Ramos (cell line): ENCODE measurements around the gene WNK2.

Experiments used
- in situ Hi-C: fragments of 300-500 bp; cut with MboI; formaldehyde crosslinking; loops from one replicate; pipeline ENCODE4 v1.14.3; 2022; ENCODE audit warnings: low sequenced_read_pairs; ENCODE audit not compliant: unreplicated experiment

Gene WNK2

DNA sequence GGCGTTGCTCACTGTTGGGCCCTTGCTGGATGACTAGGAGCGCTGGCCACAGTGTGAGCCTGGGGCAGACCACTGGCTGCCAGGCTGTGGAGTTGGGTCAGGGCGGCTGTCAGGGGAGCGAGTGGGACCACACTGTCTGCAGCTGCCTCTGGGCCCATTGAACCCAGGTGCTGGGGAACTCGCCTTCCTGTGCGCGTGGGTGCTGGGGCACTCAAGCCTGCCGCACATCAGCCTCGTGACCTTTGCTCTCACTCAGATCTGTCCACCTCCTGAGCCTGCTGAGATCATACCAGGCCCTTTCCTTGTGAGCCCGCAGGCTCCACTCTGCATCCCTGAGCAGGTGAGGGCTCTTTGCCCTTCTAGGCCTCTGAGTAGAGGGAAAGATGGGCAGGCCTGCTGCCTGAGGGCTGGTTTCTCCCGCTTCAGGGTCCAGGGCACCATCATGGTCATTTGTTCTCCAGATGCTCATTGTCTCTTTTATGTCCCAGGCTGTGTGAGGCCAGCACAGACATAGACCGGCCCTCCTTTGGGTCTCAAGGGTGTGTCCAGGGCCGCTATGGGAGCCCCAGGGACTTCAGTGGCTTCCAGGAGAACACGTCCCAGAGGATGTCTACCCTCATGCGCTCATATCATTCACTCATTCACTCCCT, 26.5 kb downstream of the WNK2 start:
- in situ Hi-C loops: no loop called here

DNA sequence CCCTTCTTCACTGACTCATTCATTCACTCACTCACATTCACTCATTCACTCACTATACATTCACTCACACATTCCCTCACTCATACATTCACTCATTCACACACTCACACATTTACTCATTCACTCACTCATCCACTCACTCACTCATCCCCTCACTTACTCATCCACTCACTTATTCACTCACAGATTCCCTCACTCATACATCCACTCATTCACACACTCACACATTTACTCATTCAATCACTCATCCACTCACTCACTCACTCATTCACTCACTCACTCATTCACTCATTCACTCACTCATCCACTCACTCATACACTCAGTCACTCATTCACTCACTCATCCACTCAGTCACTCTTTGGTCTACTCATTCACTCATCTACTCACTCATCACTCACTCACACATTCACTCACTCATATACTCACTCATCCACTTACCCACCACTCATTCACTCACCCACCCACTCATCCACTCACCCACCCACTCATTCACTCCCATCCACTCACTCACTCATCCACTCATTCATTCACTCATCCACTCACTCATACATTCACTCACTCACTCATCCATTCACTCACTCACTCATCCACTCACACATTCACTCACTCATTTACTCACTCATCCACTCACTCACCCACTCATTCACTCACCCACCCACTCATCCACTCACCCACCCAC, 27.2 kb downstream of the WNK2 start:
- in situ Hi-C loops: no loop called here

DNA sequence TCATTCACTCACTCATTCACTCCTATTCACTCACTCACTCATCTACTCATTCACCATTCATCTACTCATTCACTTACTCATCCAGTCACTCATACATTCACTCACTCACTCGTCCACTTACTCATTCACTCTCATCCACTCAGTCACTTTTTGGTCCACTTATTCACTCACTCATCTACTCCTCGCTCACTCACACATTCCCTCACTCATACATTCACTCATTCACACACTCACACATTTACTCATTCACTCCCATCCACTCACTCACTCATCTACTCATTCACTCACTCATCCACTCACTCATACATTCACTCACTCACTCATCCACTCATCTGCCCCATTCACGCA, 27.7 kb downstream of the WNK2 start:
- in situ Hi-C loops: no loop called here

DNA sequence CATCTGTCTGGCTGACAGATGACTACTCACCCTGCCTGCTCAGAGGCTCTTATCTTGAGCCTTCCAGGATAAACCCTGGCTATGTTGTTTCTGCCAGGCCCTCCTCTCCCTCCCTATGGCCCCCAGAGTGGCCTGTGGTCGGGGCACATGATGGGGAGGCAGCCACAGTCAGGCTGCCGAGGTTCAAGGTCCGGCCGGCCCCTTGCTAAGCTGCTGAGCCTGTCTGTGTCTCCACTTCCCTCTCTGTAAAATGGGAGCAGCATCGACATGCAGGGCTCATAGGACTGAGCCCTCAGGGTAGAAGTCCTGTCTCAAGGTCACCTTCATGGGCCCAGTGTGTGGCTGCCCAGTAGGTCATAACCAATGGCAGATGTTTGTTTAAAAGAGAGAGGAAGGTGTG, 28.5 kb downstream of the WNK2 start:
- in situ Hi-C loops: no loop called here

DNA sequence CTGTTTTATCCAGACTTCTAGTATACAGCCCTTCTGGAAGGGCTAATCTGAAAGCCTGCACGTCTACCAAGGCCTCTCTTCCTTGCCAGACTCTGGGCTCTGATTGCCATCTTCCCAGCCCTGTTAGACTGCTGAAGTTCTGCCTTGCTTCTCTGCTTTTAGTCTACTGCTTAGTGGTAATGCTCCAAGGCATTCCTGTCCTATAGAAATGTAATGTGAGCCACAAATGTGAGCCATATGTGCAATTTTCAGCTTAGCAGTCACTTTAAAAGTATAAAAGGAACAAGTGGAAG, 32.1 kb downstream of the WNK2 start:
- in situ Hi-C loops: no loop called here

DNA sequence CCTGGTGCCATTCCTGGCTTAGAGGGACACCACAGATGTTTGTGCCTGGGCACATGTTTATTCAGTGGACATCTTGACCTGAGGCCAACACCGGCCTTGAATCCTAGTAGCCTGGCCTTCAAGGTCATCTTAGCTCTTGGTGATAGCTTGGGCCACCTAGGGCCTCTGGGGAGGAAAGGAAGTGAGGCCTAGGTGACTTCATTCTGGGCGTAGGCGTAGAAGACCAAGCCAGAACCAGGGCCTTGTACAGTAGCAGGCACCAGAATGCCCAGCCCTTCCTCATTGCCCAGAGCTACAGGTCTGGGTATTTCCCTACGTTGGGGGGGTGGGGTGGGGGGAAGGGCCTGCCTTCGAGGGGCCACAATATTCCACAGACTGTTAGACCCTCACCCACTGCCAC, 33.8 kb downstream of the WNK2 start:
- in situ Hi-C loops: no loop called here

DNA sequence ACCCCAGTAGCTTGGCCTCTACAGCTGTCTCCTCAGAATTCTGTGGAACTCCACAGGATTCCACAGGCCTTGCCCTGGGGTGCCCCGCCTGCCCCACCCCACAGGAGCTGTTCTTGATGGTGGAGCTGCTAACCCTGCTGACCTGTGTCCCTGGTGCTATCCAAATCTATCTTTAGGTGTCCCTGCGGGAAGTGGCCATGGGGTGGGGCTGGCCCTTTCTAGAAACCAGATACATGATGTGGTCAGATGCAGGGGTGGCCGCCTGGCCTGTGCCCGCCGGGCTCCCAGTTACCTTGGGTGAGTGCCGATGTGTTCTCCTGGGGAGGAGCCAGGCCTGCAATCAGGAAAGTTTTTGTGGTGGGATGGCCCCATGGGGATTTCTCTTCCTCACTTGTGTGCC, 34.2 kb downstream of the WNK2 start:
- in situ Hi-C loops: no loop called here

DNA sequence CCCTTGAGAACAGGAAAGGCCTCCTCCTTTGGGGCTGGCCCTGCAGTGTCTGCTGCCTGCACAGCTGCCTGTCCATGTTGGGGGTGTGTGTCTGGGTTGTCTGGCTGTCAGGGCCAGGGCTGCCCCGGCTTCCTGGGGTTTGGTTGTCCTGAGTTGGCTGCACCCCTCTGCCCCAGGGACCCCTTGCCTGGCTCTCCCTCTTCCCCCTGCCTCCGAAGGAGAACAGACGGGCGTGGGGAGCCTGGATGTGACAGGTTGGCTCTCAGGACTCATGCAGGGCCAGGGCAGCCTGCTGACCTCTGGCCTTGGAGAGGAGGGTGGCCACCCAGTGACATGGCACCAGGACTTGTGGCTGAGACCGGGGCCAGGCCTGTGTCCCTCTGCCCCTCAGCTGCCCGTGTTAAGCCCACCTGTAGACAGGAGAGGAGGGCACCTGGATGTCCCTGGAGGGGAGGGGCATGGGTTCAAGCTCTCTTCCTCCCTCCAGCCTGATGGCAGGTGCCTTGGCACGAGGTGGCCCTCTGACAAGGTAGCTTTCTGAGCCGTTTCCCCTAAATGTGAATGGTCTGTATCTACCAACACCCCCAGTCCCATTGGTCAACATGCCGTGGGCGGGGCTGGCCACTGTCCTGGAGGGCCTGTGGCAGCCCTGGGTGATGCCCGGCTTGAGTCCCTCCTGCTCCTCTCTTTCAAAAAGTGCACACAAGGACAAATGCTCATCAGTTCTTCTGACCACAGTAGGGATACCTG, 34.9 kb downstream of the WNK2 start:
- in situ Hi-C loops: no loop called here

DNA sequence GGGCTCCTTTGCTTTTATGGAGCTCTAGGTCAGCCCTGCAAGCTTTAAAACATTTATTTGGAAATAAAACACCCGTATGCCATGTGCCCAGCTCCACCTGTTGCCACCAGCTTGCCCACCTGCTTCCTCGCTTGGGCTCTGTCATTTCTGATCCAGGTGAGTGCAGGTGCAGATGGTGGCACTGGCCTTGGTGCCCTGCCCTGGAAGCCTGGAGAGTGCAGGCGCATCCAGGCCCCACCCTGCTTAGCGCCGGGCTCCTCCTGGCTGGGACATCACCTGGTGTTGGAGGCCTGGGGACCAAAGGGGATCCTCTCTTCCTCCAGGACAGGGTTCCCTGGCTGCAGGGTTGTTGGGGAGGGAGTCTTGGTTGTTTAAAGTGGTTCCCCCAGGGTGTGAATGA, 35.8 kb downstream of the WNK2 start:
- in situ Hi-C loops: no loop called here

DNA sequence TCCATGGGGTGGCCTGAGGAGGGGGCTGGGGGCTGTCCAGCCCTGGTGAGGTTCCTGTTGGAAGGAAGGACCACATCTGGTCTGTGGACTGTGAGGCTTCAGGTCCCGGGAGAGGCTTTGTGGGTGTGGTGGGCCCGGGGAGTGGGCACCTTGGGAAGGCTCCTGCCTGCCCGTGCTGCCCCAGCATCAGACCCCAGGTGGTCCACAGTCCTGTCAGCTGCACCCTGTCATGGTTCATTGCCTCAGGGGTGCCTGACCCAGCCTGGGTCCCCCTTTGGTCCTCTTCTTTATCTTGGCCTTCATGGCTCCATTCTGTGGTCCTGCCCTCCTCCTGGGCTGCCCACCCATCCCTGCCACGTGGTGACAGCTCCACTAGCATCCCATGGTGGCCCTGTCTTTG, 36.7 kb downstream of the WNK2 start:
- in situ Hi-C loops: no loop called here

DNA sequence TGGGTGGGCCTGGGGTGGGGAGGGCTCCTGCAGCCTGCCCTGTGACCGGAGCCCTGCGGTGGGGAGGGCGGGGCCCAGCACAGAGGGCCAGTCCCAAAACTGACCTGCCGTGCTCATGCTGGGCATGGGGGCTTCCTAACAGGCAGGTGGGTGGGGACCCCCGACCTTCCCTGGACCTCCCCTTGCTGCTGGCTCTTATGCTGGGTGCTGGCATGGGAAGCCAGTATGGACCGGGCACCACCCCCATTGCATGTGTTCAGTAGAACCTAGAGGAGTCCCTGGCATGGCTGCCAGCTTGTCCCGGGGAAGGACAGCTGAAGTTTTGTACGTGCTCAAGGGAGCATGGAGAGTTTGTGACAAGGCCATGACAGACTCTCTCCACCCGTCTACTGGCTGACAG, 37.1 kb downstream of the WNK2 start:
- in situ Hi-C loops: no loop called here

DNA sequence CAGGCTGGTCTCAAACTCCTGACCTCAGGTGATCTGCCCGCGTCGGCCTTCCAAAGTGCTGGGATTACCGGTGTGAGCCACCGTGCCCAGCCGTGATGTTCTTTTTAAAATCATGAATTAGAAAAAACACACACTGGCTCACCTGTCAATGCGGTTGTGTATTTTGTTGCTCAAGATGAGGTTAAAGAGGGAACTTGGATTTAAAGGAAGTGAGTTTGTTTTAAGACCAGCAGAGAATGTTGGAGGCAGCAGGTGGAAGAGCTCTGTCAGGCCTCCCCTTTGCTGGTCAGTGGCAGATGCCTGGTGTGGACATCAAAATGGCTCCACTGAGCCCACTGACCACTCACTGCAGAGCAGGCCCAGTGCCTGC, 38.9 kb downstream of the WNK2 start:
- in situ Hi-C loops: no loop called here

DNA sequence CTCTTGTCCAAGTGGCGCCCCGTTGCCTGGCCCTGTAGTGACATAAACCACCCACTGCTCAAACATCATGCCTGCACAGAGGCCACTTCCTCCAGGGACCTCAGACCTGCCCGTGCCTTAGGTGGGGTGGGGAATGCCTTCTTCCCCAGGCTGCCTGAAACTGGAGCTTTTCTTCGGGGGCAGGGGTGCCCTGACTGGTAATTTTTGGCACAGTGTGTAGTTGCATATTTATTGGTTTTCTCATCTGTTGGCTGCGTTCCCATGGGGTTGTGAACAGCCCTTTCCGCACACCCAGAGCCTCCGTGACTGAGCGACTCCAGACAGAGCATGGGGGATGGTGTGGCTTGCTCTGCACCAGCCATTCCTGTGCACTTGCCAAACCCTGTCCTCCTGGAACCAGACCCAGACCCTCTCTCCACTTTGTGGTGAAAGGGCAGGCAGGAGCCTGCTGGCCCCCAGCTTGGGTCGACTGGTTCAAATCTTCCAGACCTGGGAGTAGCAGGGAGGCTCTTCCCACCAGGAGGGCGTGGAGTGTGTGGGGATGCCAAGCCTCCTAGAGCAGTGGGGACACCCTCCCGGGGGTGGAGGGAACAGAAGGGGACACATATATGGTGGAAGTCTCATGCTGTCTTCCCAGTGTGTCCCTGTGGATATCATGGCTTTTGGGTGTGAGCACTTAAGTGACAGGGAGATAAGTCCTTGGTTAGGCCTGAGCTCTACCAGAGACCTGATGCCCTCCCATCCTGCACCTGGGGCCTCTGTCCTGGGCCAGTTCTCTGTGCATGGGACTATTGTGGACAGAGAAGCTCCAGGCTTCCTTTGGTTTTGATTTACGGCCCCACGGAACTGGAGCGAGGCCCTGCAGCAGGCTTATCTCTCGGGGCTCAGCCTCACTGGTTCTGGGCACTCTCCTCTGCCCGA, 39.6 kb downstream of the WNK2 start:
- in situ Hi-C loops: no loop called here

DNA sequence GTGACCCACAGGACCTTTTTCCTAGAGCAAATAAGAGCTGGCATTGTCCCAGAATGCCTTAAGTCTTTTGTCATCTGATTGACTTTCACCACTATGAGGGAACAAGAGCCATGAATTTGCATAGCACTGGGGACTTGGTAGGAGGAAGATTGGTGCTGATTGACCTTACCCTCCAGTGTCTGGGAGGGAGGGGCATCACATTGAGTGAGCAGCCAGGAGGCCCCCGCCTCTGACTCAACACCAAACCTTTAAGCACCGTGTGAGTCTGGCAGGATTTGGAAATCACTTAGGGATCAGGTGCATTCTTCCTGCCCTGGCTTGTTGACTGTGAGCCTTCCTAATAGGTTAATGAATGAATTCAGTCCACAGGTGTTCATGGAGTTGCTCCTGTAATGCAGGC, 40.7 kb downstream of the WNK2 start:
- in situ Hi-C loops: no loop called here

DNA sequence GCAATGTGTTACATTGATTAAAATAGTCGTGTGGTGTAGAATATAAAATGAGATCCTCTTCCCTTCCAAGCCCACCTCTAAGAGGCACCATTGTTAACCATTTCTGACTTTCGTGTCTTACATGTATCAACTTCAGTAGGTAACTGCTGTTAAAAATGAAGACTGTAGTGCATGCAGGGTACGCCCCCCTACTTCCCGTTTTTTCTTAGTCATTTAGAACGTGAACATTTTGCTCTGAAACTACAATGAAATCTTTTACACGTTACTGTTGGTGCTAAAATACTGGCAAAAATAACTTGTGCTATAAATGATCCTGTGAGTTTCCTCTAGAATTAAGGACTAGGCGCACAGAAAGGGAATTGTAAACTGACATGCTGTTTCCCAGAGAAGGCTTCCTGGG, 41.5 kb downstream of the WNK2 start:
- in situ Hi-C loops: no loop called here

DNA sequence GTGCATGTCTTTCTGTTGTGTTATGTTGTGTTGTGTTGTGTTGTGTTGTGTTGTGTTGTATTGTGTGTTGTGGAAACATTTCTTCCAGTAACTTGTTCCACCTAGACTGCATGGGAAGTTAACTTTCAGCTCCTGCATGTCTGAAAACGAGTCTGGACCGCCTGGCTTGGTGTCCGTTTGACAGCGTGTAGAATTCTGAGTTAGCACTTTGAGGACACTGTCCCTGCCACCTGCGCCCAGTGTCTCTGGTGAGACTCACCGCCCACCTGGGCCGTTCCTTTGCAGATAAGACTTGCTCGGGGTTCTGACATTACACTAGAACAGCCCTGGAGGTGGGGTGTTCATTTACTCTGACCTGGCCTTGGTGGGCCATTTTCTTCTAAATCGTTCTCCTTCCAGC, 42.0 kb downstream of the WNK2 start:
- in situ Hi-C loops: no loop called here

DNA sequence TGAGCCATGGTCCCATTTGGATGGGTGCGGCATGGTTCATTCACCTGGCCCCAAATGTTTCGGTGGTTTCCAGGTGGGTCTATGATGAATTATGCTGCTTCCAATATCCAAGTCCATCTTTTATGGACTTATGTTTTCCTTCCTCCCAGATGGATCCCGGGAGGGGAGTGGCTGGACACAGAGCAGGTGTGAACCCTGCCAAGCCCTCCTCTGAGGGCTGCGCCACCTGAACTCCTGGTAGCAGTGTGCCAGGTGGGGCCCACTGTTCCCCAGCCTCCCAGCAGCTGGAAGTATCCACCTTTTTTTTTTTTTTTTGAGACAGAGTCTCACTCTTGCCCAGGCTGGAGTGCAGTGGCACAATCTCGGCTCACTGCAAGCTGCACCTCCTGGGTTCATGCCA, 42.9 kb downstream of the WNK2 start:
- in situ Hi-C loops: no loop called here

DNA sequence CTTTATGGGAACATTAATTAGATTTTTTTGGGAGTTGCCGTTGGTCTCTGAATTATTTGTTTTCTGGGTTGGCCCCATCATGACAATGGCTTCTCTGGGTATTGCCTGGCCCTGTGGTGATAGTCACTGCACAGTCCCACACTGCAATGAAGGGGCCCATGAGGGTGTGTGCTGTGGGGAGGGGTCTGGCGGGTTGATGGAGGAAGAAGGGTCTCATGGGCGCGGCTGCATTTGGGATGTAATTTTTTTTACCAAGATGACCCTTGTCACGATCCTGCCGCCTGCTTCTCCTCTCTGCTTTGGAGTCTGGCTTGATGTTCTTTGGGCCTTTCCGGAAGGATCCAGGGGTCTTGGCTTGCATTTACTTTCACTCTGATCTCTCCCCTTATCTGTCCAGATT, 44.1 kb downstream of the WNK2 start:
- in situ Hi-C loops: no loop called here

DNA sequence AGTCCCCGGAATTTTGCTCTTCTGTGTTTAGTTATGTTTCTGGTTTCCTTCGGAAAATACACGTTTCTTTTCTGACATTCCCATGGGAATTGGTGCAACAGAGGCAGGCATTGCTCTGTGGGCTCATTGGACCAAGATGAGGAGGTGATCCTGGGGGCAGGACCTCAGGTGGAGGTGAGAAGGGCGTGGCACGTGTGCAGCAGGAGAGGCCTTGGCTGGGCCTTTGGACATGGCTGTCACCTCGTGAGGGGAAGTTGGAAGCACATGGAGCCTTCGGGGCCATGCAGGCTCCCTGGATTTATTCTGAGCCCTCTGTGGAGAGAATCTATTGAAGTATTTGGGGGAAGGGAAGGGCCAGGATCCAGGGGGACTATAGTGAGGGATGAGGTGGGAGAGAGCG, 44.5 kb downstream of the WNK2 start:
- in situ Hi-C loops: no loop called here

DNA sequence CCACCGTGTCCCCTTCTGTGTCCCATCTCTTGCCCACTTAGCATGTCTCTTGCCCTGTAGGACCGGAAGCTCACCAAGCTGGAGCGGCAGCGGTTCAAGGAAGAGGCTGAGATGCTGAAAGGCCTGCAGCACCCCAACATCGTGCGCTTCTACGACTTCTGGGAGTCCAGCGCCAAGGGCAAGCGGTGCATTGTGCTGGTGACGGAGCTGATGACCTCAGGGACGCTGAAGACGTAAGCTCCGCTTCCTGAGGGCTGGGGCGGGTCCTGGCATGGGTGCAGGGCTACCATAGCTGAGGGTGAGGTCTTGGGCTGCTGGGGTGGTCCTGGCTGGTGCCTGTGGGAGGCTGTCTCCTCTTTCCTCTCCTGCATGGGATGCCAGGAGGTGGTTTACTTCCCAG, 45.7 kb downstream of the WNK2 start:
- in situ Hi-C loops: no loop called here

DNA sequence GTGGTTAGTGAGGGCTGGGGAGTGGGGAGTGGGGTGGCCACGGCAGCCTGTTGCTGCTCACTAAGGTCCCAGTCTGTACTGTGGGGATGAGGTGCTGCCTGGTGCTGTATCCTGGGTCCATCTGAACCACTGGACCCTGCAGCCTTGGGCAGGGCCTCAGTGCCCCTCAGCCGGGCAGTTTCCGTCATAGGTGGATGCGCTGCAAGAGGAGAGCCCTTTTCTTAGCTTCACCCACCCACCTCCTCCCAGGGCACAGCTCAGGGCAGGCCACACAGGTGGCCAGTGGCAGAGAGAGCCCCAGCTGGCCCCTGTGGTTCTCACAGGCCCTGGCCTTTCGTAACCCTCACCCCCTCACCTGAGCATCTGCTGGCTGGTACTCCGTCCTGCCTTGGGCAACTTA, 46.2 kb downstream of the WNK2 start:
- in situ Hi-C loops: no loop called here
